ENCODE results near the gene ANKFY1. TPM values are rescaled to one million over a fixed set of nuclear protein-coding genes. Genes with fewer than 3 reads are reported as not detected.

The ANKFY1 gene
- total RNA-seq, 4 donors from 2014 or later: 30.7 to 35.7 (median 32.7) TPM

- TF ChIP-seq POLR2A (IDR thresholded peaks at IDR 0.05): no peak
- TF ChIP-seq, protein P1, sequence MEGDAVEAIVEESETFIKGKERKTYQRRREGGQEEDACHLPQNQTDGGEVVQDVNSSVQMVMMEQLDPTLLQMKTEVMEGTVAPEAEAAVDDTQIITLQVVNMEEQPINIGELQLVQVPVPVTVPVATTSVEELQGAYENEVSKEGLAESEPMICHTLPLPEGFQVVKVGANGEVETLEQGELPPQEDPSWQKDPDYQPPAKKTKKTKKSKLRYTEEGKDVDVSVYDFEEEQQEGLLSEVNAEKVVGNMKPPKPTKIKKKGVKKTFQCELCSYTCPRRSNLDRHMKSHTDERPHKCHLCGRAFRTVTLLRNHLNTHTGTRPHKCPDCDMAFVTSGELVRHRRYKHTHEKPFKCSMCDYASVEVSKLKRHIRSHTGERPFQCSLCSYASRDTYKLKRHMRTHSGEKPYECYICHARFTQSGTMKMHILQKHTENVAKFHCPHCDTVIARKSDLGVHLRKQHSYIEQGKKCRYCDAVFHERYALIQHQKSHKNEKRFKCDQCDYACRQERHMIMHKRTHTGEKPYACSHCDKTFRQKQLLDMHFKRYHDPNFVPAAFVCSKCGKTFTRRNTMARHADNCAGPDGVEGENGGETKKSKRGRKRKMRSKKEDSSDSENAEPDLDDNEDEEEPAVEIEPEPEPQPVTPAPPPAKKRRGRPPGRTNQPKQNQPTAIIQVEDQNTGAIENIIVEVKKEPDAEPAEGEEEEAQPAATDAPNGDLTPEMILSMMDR (IDR thresholded peaks at IDR 0.05): no peak
- 96% methylated on average over 12 of the region's 12 CpGs for WGBS, 2 donors
- DNase-seq (ENCODE audit: low spot score in 2 of 2): no peak
- no peak overlapping the region for H3K4me3 ChIP-seq (ENCODE audit: low read depth, poor library complexity, severe bottlenecking)
- intact Hi-C loops (cut with DNase I; ENCODE audit: low total_unique reads): no loop called here
These were observed 106.0 kb downstream of the ANKFY1 start for GRCh38 chr17:4157618-4158333.

- DNase-seq (ENCODE audit: low spot score in 2 of 2): no peak
- H3K4me3 ChIP-seq (ENCODE audit: low read depth, poor library complexity, severe bottlenecking): no peak overlapping the region
- no peak for TF ChIP-seq POLR2A (IDR thresholded peaks at IDR 0.05)
- TF ChIP-seq, protein P1 (IDR thresholded peaks at IDR 0.05): no peak
- intact Hi-C loops (cut with DNase I; ENCODE audit: low total_unique reads): no loop called here
- WGBS, 2 donors: 87 to 90% methylated on average over 16 of the region's 16 CpGs
These were observed 106.9 kb downstream of the ANKFY1 start for GRCh38 chr17:4156750-4157381.

GRCh38 chr17:4155980-4156620 lies 107.7 kb downstream of the ANKFY1 start:
- WGBS, 2 donors: 90 to 94% methylated on average over 10 of the region's 10 CpGs
- no peak for TF ChIP-seq POLR2A (IDR thresholded peaks at IDR 0.05)
- TF ChIP-seq, protein P1 (IDR thresholded peaks at IDR 0.05): no peak
- no peak overlapping the region for H3K4me3 ChIP-seq (ENCODE audit: low read depth, poor library complexity, severe bottlenecking)
- intact Hi-C loops (cut with DNase I; ENCODE audit: low total_unique reads): no loop called here
- no peak for DNase-seq (ENCODE audit: low spot score in 2 of 2)

GRCh38 chr17:4154201-4154600 lies 109.6 kb downstream of the ANKFY1 start:
- intact Hi-C loops (cut with DNase I; ENCODE audit: low total_unique reads): no loop called here
- TF ChIP-seq, protein P1 (IDR thresholded peaks at IDR 0.05): no peak
- no peak for TF ChIP-seq POLR2A (IDR thresholded peaks at IDR 0.05)
- H3K4me3 ChIP-seq (ENCODE audit: low read depth, poor library complexity, severe bottlenecking): no peak overlapping the region
- 84 to 88% methylated on average over 3 of the region's 3 CpGs for WGBS, 2 donors
- no peak for DNase-seq (ENCODE audit: low spot score in 2 of 2)

GRCh38 chr17:4152471-4152870 lies 111.3 kb downstream of the ANKFY1 start:
- DNase-seq (ENCODE audit: low spot score in 2 of 2): no peak
- H3K4me3 ChIP-seq (ENCODE audit: low read depth, poor library complexity, severe bottlenecking): no peak overlapping the region
- 62 to 78% methylated on average over 3 of the region's 3 CpGs for WGBS, 2 donors
- no peak for TF ChIP-seq POLR2A (IDR thresholded peaks at IDR 0.05)
- TF ChIP-seq, protein P1 (IDR thresholded peaks at IDR 0.05): no peak
- intact Hi-C loops (cut with DNase I; ENCODE audit: low total_unique reads): no loop called here
